Left cardiac atrium (tissue), 4 donors: ENCODE measurements around the gene NUMBL. TPM values are rescaled to one million over a fixed set of nuclear protein-coding genes. Genes with fewer than 3 reads are reported as not detected.
A peak's percentile ranks its signal among the peaks of the same experiment; 100 is the strongest.

ENCODE experiments used
- ATAC-seq, 2 donors: fragments of 200-7000 bp; cut with Tn5 transposase; one replicate each; pipeline ENCODE4 v1.9.1; 2020; ENCODE audit warnings: mild to moderate bottlenecking in 2 of 2, moderate library complexity in 2 of 2
- DNase-seq: peaks from one replicate; pipeline ENCODE4 v3.0.0-alpha.2; 2020
- intact Hi-C, 2 donors: fragments of 100-400 bp; cut with DNase I; formaldehyde crosslinking; loops; one replicate each; pipeline versions ENCODE4 v1.14.1 to v1.15.1; 2022 to 2023
- total RNA-seq, 2 donors: library from RNA; stranded (reverse); fragmentation: NEBNext Ultra II Directional; extraction: Animal tissue kit (Norgen Biotek cat#: 25700); gene quantifications; one replicate each; pipeline ENCODE4 v1.2.1, GENCODE V29; 2021
- donor health status: DM: no; HTN: yes; CAD: no.
- donor health status: DM: no; HTN: yes; CAD: no; lungs with severe emphysema.
- donor health status: DM: yes; HTN: yes; CAD: no.
- donor health status: Dilated cardiomyopathy.

NUMBL gene
- total RNA-seq, 2 donors from 2014 or later = 17.6 to 24.6 TPM

- no peak for ATAC-seq
These were observed 27.7 kb upstream of the NUMBL start for GRCh38 chr19:40717880-40718773.

GRCh38 chr19:40717325-40717879 is 27.0 kb upstream of the NUMBL start:
- intact Hi-C loops = loop anchor here (5.0 kb wide), 2 partner anchors 35 to 85 kb away; partner anchors contain the start of genes ACTMAP (in 1 of the 2) and SNRPA (in 1 of the 2)
- ATAC-seq (no peak), DNase-seq (no peak)

More at GRCh38 chr19:40717880-40718773, 27.7 kb upstream of the NUMBL start:
- intact Hi-C loops = loop anchor here (5.0 kb wide), 2 partner anchors 34 to 84 kb away; partner anchors contain the start of genes ACTMAP (in 1 of the 2) and SNRPA (in 1 of the 2)
- peak; percentile 66 for DNase-seq

- intact Hi-C loops = loop anchor here (5.0 kb wide), 2 partner anchors 36 to 86 kb away; partner anchors contain the start of genes ACTMAP (in 1 of the 2) and SNRPA (in 1 of the 2)
- DNase-seq (peak; percentile 100), ATAC-seq (peak; percentile 78 to 83)
These were observed 26.3 kb upstream of the NUMBL start, which contains the start of the genes COQ8B and ITPKC for GRCh38 chr19:40716482-40717324. Gene COQ8B, minus strand, starts transcription at chr19:40716886. Its CDS starts 2,254 bp downstream, at chr19:40714632. Gene ITPKC, plus strand, starts transcription at chr19:40717112. Its CDS starts 24 bp downstream, at chr19:40717136.

GRCh38 chr19:40716031-40716481 is 25.6 kb upstream of the NUMBL start:
- intact Hi-C loops = loop anchor here (5.0 kb wide), 2 partner anchors 36 to 86 kb away; partner anchors contain the start of genes ACTMAP (in 1 of the 2) and SNRPA (in 1 of the 2)
- DNase-seq (peak; percentile 65), ATAC-seq (peak in 1 of 2 donors; percentile 1)

GRCh38 chr19:40714441-40715299 is 24.2 kb upstream of the NUMBL start:
- peak; percentile 94 for DNase-seq
- peak; percentile 80 to 83 for ATAC-seq
- intact Hi-C loops = loop anchor here (5.0 kb wide), 2 partner anchors 38 to 88 kb away; partner anchors contain the start of genes ACTMAP (in 1 of the 2) and SNRPA (in 1 of the 2)

- DNase-seq = no peak
- intact Hi-C loops = no loop called here
- ATAC-seq = no peak
These were observed 23.5 kb upstream of the NUMBL start for GRCh38 chr19:40713939-40714338.

GRCh38 chr19:40709817-40710216 is 19.4 kb upstream of the NUMBL start:
- no peak for DNase-seq
- no peak for ATAC-seq
- intact Hi-C loops = no loop called here

GRCh38 chr19:40707615-40708014 is 17.2 kb upstream of the NUMBL start:
- intact Hi-C loops = no loop called here
- ATAC-seq = no peak
- no peak for DNase-seq

GRCh38 chr19:40705950-40706619 is 15.6 kb upstream of the NUMBL start:
- DNase-seq (no peak), ATAC-seq (peak in 1 of 2 donors; percentile 19)
- intact Hi-C loops = no loop called here

- intact Hi-C loops = no loop called here
- peak; percentile 36 to 46 for ATAC-seq
These were observed 14.9 kb upstream of the NUMBL start for GRCh38 chr19:40705362-40705651.

GRCh38 chr19:40704491-40705361 is 14.3 kb upstream of the NUMBL start:
- intact Hi-C loops = loop anchor here in 1 of 2 donors (5.0 kb wide), 1 partner anchor 42 kb away; no protein-coding TSS in a partner anchor
- no peak for ATAC-seq
- no peak for DNase-seq

More at GRCh38 chr19:40705362-40705651, 14.9 kb upstream of the NUMBL start:
- no peak for DNase-seq

GRCh38 chr19:40703029-40703755 is 12.7 kb upstream of the NUMBL start:
- intact Hi-C loops = loop anchor here in 1 of 2 donors (5.0 kb wide), 1 partner anchor 41 kb away; no protein-coding TSS in a partner anchor
- DNase-seq (no peak), ATAC-seq (no peak)

- DNase-seq (no peak), ATAC-seq (peak; percentile 61 to 81)
- intact Hi-C loops = loop anchor here in 1 of 2 donors (5.0 kb wide), 1 partner anchor 40 kb away; no protein-coding TSS in a partner anchor
These were observed 12.0 kb upstream of the NUMBL start for GRCh38 chr19:40702337-40703012.

- ATAC-seq (no peak), DNase-seq (no peak)
- intact Hi-C loops = loop anchor here in 1 of 2 donors (5.0 kb wide), 1 partner anchor 39 kb away; no protein-coding TSS in a partner anchor
These were observed 11.3 kb upstream of the NUMBL start for GRCh38 chr19:40701758-40702157.

- ATAC-seq (no peak), DNase-seq (no peak)
- intact Hi-C loops = loop anchor here in 1 of 2 donors (5.0 kb wide), 1 partner anchor 38 kb away; no protein-coding TSS in a partner anchor
These were observed 9.6 kb upstream of the NUMBL start for GRCh38 chr19:40700083-40700482.
